Rectal smooth muscle tissue (tissue), 1 donor: ENCODE measurements around the gene RNF148.

Source experiments
- H3K27ac ChIP-seq: one replicate; pipeline ENCODE4 v1.7.0; 2013; ENCODE audit warnings: low read depth, low read length, inconsistent platforms
- H3K27me3 ChIP-seq: one replicate; pipeline ENCODE4 v1.7.0; 2013; ENCODE audit warnings: low read length; ENCODE audit not compliant: control insufficient read depth, insufficient read depth
- H3K36me3 ChIP-seq: one replicate; pipeline ENCODE4 v1.7.0; 2013; ENCODE audit warnings: low read length; ENCODE audit not compliant: control insufficient read depth, insufficient read depth
- H3K4me1 ChIP-seq: one replicate; pipeline ENCODE4 v1.7.0; 2013; ENCODE audit warnings: low read length; ENCODE audit not compliant: control insufficient read depth, insufficient read depth
- H3K4me3 ChIP-seq: one replicate; pipeline ENCODE4 v1.7.0; 2013; ENCODE audit warnings: low read length
- H3K9ac ChIP-seq: one replicate; pipeline ENCODE4 v1.7.0; 2013; ENCODE audit warnings: low read length

The RNF148 gene

DNA sequence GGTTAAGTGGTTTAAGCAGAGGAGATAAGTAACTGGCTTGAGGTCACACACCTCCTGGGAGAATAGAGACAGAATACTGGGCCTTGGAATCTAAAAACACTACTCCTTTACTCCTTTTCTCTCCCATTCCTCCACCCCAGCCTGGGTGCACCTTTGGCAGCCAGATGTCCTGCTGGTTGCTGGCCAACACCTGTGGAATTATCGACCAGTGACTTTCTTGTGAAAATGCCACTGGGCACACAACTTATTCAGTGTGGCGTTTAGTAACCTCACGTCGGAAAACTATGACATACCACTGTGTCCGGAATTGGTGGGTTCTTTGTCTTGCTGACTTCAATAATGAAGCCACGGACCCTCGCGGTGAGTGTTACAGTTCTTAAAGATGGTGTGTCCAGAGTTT is 30.2 kb downstream of the RNF148 start:
- Histone ChIP-seq H3K9ac (no peak overlapping the region), H3K27ac (no peak overlapping the region), H3K4me1 (peaks cover 3% of the 10 kb centered on the region), H3K4me3 (no peak overlapping the region), H3K27me3 (no peaks in the 10 kb centered on the region), H3K36me3 (no peaks in the 10 kb centered on the region)

DNA sequence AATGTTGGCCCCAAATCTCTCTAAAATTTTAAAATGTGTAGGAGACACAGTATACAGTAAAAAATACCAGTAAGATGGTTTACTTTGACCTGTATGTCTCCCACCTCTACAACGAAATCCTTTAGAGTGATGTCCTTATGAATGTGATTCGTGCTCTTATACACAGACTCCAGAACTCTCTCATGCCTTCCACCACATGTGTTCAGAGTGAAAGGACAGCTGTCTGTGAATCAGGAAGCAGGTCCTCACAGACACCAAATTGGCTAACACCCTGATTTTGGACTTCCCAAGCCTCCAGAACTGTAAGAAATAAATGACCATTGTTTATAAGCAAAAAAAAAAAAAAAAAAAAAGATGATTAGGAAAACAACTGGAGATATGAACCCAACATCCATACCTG is 39.0 kb downstream of the RNF148 start:
- Histone ChIP-seq H3K4me1 (no peaks in the 10 kb centered on the region), H3K27ac (no peak overlapping the region), H3K36me3 (no peaks in the 10 kb centered on the region), H3K4me3 (no peak overlapping the region), H3K9ac (no peak overlapping the region), H3K27me3 (no peaks in the 10 kb centered on the region)

DNA sequence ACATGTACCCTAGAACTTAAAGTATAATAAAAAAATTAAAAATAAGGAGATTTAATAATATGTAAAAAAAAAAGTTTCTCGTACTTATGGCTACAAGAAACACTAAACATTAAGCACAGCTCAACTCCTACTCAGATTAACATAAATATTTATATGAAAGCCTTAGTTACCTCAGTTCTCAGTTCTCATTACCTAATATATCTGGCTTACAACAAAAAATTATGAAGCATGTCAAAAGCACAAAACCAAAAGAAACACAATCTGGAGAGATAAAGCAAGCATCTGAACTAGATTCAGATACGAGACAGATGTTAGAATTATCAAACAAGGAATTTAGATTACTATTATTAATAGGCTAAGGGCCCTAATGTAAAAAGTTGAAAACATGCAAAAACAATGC is 43.9 kb downstream of the RNF148 start:
- H3K36me3 ChIP-seq = no peaks in the 10 kb centered on the region
- H3K4me3 ChIP-seq = no peak overlapping the region
- H3K9ac ChIP-seq = no peak overlapping the region
- H3K27me3 ChIP-seq = no peaks in the 10 kb centered on the region
- no peaks in the 10 kb centered on the region for H3K4me1 ChIP-seq
- H3K27ac ChIP-seq = no peak overlapping the region

DNA sequence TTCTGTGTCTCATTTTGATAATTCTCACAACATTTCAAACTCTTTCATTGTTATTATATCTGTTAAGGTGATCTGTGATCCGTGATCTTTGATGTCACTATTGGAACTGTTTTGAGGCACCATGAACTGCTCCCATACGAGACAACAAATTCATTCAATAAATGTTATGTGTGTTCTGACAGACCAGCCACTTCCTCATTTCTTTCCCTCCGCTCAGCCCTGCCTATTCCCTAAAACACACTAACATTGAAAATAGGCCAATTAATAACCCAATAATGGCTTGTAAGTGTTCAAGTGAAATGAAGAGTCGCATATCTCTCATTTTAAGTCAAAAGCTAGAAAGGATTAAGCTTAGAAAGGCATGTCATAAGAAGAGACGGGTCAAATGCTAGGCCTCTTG is 49.0 kb downstream of the RNF148 start:
- Histone ChIP-seq H3K4me1 (no peaks in the 10 kb centered on the region), H3K27me3 (no peaks in the 10 kb centered on the region), H3K27ac (no peak overlapping the region), H3K9ac (no peak overlapping the region), H3K4me3 (no peak overlapping the region), H3K36me3 (no peaks in the 10 kb centered on the region)

DNA sequence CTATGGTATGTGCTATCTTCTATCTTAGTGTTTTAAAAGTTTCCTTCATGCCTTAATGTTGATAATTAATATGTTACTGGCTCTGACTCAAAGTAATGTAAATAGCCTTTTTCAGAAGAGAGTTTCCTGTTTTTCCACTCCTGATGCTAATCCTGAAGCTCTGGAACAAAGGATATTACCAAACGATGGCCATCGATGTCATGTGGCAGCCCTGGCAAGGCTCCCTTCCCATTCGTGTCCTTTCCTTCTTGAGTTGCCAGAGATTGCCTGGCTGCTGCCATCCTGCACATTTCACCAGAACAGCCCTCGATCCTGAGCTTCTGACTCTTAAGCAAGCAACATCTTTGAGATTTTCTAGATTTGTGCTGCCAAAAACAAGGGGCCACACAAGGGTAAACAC is 49.8 kb downstream of the RNF148 start:
- Histone ChIP-seq H3K27me3 (no peaks in the 10 kb centered on the region), H3K36me3 (no peaks in the 10 kb centered on the region), H3K9ac (no peak overlapping the region), H3K4me3 (no peak overlapping the region), H3K4me1 (no peaks in the 10 kb centered on the region), H3K27ac (no peak overlapping the region)
